Effector memory CD8-positive, alpha-beta T cell (primary cell): ENCODE results near the gene TEX51.

Experiments
- ATAC-seq: fragments of 150-1000 bp; cut with Tn5 transposase; replicated peaks from 2 replicates; pipeline ENCODE4 v1.10.0; 2021; ENCODE audit warnings: mild to moderate bottlenecking, moderate library complexity
- DNase-seq, 3 experiments: peaks; one replicate each; pipeline ENCODE4 v3.0.0; 2021
- H3K27ac Mint-ChIP-seq, 2 donors: one replicate each; pipeline ENCODE4 v1.8.0; 2022; ENCODE audit warnings: mild to moderate bottlenecking in 2 of 2, mixed read lengths in 2 of 2, moderate library complexity in 2 of 2
- H3K27me3 Mint-ChIP-seq, 2 donors: one replicate each; pipeline ENCODE4 v1.8.0; 2022; ENCODE audit warnings: mixed read lengths in 2 of 2
- H3K36me3 Mint-ChIP-seq: one replicate; pipeline ENCODE4 v1.8.0; 2022; ENCODE audit warnings: mild to moderate bottlenecking, moderate library complexity, mixed read lengths; ENCODE audit not compliant: insufficient read depth
- H3K4me1 Mint-ChIP-seq, 2 donors: one replicate each; pipeline ENCODE4 v1.8.0; 2022; ENCODE audit warnings: low read depth in 2 of 2, mixed read lengths in 2 of 2
- H3K4me3 Mint-ChIP-seq, 2 donors: one replicate each; pipeline ENCODE4 v1.8.0; 2022; ENCODE audit warnings: mild to moderate bottlenecking in 2 of 2, mixed read lengths in 2 of 2, moderate library complexity in 2 of 2
- H3K9me3 Mint-ChIP-seq, 2 donors: one replicate each; pipeline ENCODE4 v1.8.0; 2022; ENCODE audit warnings: mixed read lengths in 2 of 2

TEX51 gene

GRCh38 chr2:126914811-126915500 lies 16.3 kb downstream of the TEX51 start:
- no peaks in the 10 kb centered on the region for H3K9me3 Mint-ChIP-seq
- no peak for ATAC-seq
- no peaks in the 10 kb centered on the region for H3K4me1 Mint-ChIP-seq
- H3K36me3 Mint-ChIP-seq = no peaks in the 10 kb centered on the region
- peaks cover 20 to 55% of the 10 kb centered on the region in 2 donors for H3K27me3 Mint-ChIP-seq
- H3K4me3 Mint-ChIP-seq = no peak overlapping the region
- DNase-seq = no peak
- H3K27ac Mint-ChIP-seq = no peak overlapping the region

GRCh38 chr2:126915903-126916302 lies 17.2 kb downstream of the TEX51 start:
- Mint-ChIP-seq H3K4me3 (no peak overlapping the region), H3K9me3 (no peaks in the 10 kb centered on the region), H3K4me1 (no peaks in the 10 kb centered on the region), H3K27me3 (peaks cover 16 to 51% of the 10 kb centered on the region in 2 donors), H3K36me3 (no peaks in the 10 kb centered on the region), H3K27ac (no peak overlapping the region)
- DNase-seq (no peak), ATAC-seq (no peak)

- H3K36me3 Mint-ChIP-seq = no peaks in the 10 kb centered on the region
- no peaks in the 10 kb centered on the region for H3K4me1 Mint-ChIP-seq
- H3K27me3 Mint-ChIP-seq = peaks cover 22 to 42% of the 10 kb centered on the region in 2 donors
- DNase-seq (no peak), ATAC-seq (no peak)
- no peak overlapping the region for H3K4me3 Mint-ChIP-seq
- H3K9me3 Mint-ChIP-seq = no peaks in the 10 kb centered on the region
- no peak overlapping the region for H3K27ac Mint-ChIP-seq
Measured at GRCh38 chr2:126916744-126917143, 18.1 kb downstream of the TEX51 start.

- Mint-ChIP-seq H3K9me3 (no peaks in the 10 kb centered on the region), H3K36me3 (no peaks in the 10 kb centered on the region), H3K27ac (no peak overlapping the region), H3K4me1 (no peaks in the 10 kb centered on the region), H3K4me3 (no peak overlapping the region), H3K27me3 (peaks cover 18 to 24% of the 10 kb centered on the region in 2 donors)
- DNase-seq (no peak), ATAC-seq (no peak)
Measured at GRCh38 chr2:126921066-126921465, 22.4 kb downstream of the TEX51 start.

GRCh38 chr2:126930970-126931590 lies 32.4 kb downstream of the TEX51 start:
- Mint-ChIP-seq H3K27me3 (peaks cover 41 to 46% of the 10 kb centered on the region in 2 donors), H3K27ac (no peak overlapping the region), H3K4me1 (peaks cover 6% of the 10 kb centered on the region in 2 donors), H3K9me3 (no peaks in the 10 kb centered on the region), H3K4me3 (no peak overlapping the region), H3K36me3 (no peaks in the 10 kb centered on the region)
- no peak for DNase-seq
- no peak for ATAC-seq

GRCh38 chr2:126932529-126932928 lies 33.8 kb downstream of the TEX51 start:
- peaks cover 8% of the 10 kb centered on the region in 2 donors for H3K4me1 Mint-ChIP-seq
- no peak for DNase-seq
- no peak for ATAC-seq

GRCh38 chr2:126932966-126933710 lies 34.4 kb downstream of the TEX51 start:
- H3K4me1 Mint-ChIP-seq = peaks cover 8% of the 10 kb centered on the region in 2 donors
- no peaks in the 10 kb centered on the region for H3K36me3 Mint-ChIP-seq
- no peak for ATAC-seq
- DNase-seq = no peak
- no peaks in the 10 kb centered on the region for H3K9me3 Mint-ChIP-seq
- no peak overlapping the region for H3K4me3 Mint-ChIP-seq
- H3K27me3 Mint-ChIP-seq = peaks cover 43 to 58% of the 10 kb centered on the region in 2 donors
- H3K27ac Mint-ChIP-seq = no peak overlapping the region

More at GRCh38 chr2:126932529-126932928, 33.8 kb downstream of the TEX51 start:
- Mint-ChIP-seq H3K27me3 (peaks cover 43 to 52% of the 10 kb centered on the region in 2 donors), H3K36me3 (no peaks in the 10 kb centered on the region), H3K27ac (no peak overlapping the region), H3K4me3 (no peak overlapping the region), H3K9me3 (no peaks in the 10 kb centered on the region)

- DNase-seq (no peak), ATAC-seq (no peak)
- Mint-ChIP-seq H3K36me3 (no peaks in the 10 kb centered on the region), H3K27ac (no peak overlapping the region), H3K4me3 (no peak overlapping the region), H3K9me3 (no peaks in the 10 kb centered on the region), H3K4me1 (peaks cover 8% of the 10 kb centered on the region in 2 donors), H3K27me3 (peaks cover 46 to 63% of the 10 kb centered on the region in 2 donors)
Measured at GRCh38 chr2:126933711-126934091, 35.0 kb downstream of the TEX51 start.

- peaks cover 53 to 72% of the 10 kb centered on the region in 2 donors for H3K27me3 Mint-ChIP-seq
- no peaks in the 10 kb centered on the region for H3K9me3 Mint-ChIP-seq
- ATAC-seq (no peak), DNase-seq (no peak)
- H3K36me3 Mint-ChIP-seq = no peaks in the 10 kb centered on the region
- H3K4me3 Mint-ChIP-seq = no peak overlapping the region
- no peak overlapping the region for H3K27ac Mint-ChIP-seq
- peaks cover 8% of the 10 kb centered on the region in 2 donors for H3K4me1 Mint-ChIP-seq
Measured at GRCh38 chr2:126934809-126935208, 36.1 kb downstream of the TEX51 start.

GRCh38 chr2:126935774-126936173 lies 37.1 kb downstream of the TEX51 start:
- H3K4me3 Mint-ChIP-seq = peak overlapping the region; percentile 11 to 35

GRCh38 chr2:126936219-126936723 lies 37.6 kb downstream of the TEX51 start:
- Mint-ChIP-seq H3K27ac (no peak overlapping the region), H3K4me1 (peaks cover 8% of the 10 kb centered on the region in 2 donors), H3K9me3 (no peaks in the 10 kb centered on the region), H3K27me3 (peaks cover 54 to 71% of the 10 kb centered on the region in 2 donors), H3K36me3 (no peaks in the 10 kb centered on the region), H3K4me3 (peak overlapping the region; percentile 11 to 35)
- ATAC-seq (no peak), DNase-seq (no peak)

More at GRCh38 chr2:126935774-126936173, 37.1 kb downstream of the TEX51 start:
- H3K27me3 Mint-ChIP-seq = peaks cover 50 to 73% of the 10 kb centered on the region in 2 donors
- DNase-seq (peak in 1 of 3 experiments; percentile 3), ATAC-seq (peak; percentile 66)
- peak overlapping the region in 1 of 2 donors; percentile 70 for H3K27ac Mint-ChIP-seq
- no peaks in the 10 kb centered on the region for H3K36me3 Mint-ChIP-seq
- peaks cover 8% of the 10 kb centered on the region in 2 donors for H3K4me1 Mint-ChIP-seq
- H3K9me3 Mint-ChIP-seq = no peaks in the 10 kb centered on the region

GRCh38 chr2:126940331-126940730 lies 41.6 kb downstream of the TEX51 start:
- ATAC-seq (no peak), DNase-seq (no peak)
- H3K9me3 Mint-ChIP-seq = peaks cover 1 to 8% of the 10 kb centered on the region in 2 donors
- no peak overlapping the region for H3K4me3 Mint-ChIP-seq
- peaks cover 8 to 10% of the 10 kb centered on the region in 2 donors for H3K4me1 Mint-ChIP-seq
- H3K27ac Mint-ChIP-seq = no peak overlapping the region
- peaks cover 46 to 80% of the 10 kb centered on the region in 2 donors for H3K27me3 Mint-ChIP-seq
- peaks cover 4% of the 10 kb centered on the region for H3K36me3 Mint-ChIP-seq

GRCh38 chr2:126942427-126943203 lies 43.9 kb downstream of the TEX51 start:
- Mint-ChIP-seq H3K27me3 (peaks cover 48 to 82% of the 10 kb centered on the region in 2 donors), H3K9me3 (peaks cover 1 to 8% of the 10 kb centered on the region in 2 donors), H3K4me1 (peaks cover 0 to 2% of the 10 kb centered on the region in 2 donors), H3K27ac (no peak overlapping the region), H3K36me3 (peaks cover 4% of the 10 kb centered on the region), H3K4me3 (no peak overlapping the region)
- DNase-seq = no peak
- ATAC-seq = no peak
